Adipose tissue (tissue), 3 donors: Measurements from ENCODE around the gene CRYBA1. TPM values are rescaled to one million over a fixed set of nuclear protein-coding genes. Genes with fewer than 3 reads are reported as not detected.
"Not testable (repeated sequence)": the region's sequence is repeated elsewhere in the genome, so short reads cannot be mapped to it uniquely, and the experiment has no call there.

Experiments
- H3K27ac ChIP-seq: one replicate; pipeline ENCODE4 v1.5.1; 2013; ENCODE audit warnings: low read depth, low read length
- WGBS, 3 donors: extraction: QIAGEN DNeasy Blood & Tissue Kit; methylation state at CpG; one replicate each; pipeline ENCODE4 v1.1.7; 2013; 5-methylcytosine and 5-hydroxymethylcytosine counted together
- polyA plus RNA-seq, 3 donors: library from polyadenylated mRNA; stranded (reverse); fragments of 200-250 nt; gene quantifications; one replicate each; pipeline ENCODE4 v1.2.3, GENCODE V29; 2013
- donor health status: healthy with polysubstance abuse.
- donor health status: Bipolar disorder and iron deficiency.
- donor health status: healthy.

The CRYBA1 gene
- polyA plus RNA-seq, 3 donors: not detected

GRCh38 chr17:29256735-29257466, 10.2 kb downstream of the CRYBA1 start:
- WGBS, 3 donors: 53 to 64% (median 54%) methylated on average over 8 of the region's 8 CpGs
- H3K27ac ChIP-seq: no peak overlapping the region

- 55 to 81% (median 65%) methylated on average over 3 of the region's 3 CpGs for WGBS, 3 donors
- no peak overlapping the region for H3K27ac ChIP-seq
These were observed 11.1 kb downstream of the CRYBA1 start for GRCh38 chr17:29257756-29258155.

GRCh38 chr17:29263916-29264315, 17.3 kb downstream of the CRYBA1 start:
- no peak overlapping the region for H3K27ac ChIP-seq
- WGBS, 3 donors: 73 to 77% (median 76%) methylated on average over 5 of the region's 5 CpGs

DNA sequence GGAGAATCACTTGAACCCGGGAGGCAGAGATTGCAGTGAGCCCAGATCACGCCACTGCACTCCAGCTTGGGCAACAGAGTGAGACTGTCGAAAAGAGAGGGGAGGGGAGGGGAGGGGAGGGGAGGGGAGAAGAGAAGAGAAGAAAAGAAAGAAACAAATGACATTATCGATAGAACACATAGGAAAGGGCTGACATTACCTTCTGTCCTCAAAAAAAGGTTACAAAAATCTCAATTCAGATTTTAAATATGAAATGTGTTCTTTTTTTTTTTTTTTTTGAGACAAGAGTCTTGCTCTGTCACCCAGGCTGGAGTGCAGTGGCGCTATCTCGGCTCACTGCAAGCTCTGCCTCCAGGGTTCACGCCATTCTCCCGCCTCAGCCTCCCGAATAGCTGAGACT, 25.3 kb downstream of the CRYBA1 start:
- not testable (repeated sequence) for H3K27ac ChIP-seq
- WGBS, 3 donors: 87 to 95% (median 90%) methylated on average over 7 to 9 of the region's 9 CpGs

DNA sequence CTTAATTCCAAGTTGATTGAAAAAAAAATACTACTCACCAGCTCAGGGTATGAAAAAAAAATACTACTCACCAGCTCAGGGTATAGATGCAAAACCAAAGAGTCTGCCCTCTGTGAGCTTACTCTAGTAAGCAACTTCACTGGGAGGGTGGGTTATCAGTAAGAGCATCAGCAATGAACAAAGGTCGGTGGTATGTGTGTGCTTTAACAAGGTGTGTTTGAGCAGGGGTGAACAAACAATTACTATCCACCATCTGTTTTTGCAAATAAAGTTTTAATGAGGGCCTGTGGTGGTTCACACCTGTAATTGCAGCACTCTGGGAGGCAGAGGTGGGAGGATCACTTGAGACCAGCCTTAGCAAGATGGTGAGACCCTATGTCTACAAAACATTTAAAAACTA, 27.3 kb downstream of the CRYBA1 start:
- H3K27ac ChIP-seq: no peak overlapping the region
- 10 to 77% (median 65%) methylated on average over 1 of the region's 1 CpG for WGBS, 3 donors

GRCh38 chr17:29278692-29279091, 32.0 kb downstream of the CRYBA1 start:
- H3K27ac ChIP-seq: no peak overlapping the region

GRCh38 chr17:29279397-29280070, 32.9 kb downstream of the CRYBA1 start:
- H3K27ac ChIP-seq: no peak overlapping the region
- 88 to 94% (median 93%) methylated on average over 5 of the region's 5 CpGs for WGBS, 3 donors

DNA sequence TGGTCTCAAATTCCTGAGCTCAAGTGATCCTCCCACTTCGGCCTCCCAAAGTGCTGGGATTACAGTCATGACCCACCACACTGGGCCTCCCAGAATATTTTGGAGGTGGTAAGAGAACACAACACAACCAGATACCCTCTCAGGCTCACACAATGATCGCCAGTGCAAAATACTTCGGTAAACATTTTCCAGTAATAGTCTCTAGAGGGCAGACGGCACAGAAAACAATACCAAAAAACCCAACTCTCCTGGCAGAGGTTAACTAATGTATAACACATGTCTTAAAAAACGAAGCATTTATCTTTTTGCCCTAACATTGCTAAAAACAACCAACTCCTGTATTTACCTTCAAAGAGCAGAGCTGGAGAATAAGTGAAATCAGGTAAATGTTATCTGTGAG, 36.8 kb downstream of the CRYBA1 start:
- H3K27ac ChIP-seq: no peak overlapping the region
- 55 to 62% (median 57%) methylated on average over 5 of the region's 5 CpGs for WGBS, 3 donors

GRCh38 chr17:29283961-29284360, 37.3 kb downstream of the CRYBA1 start:
- H3K27ac ChIP-seq: no peak overlapping the region
- WGBS, 3 donors: 41 to 67% (median 57%) methylated on average over 2 of the region's 2 CpGs

DNA sequence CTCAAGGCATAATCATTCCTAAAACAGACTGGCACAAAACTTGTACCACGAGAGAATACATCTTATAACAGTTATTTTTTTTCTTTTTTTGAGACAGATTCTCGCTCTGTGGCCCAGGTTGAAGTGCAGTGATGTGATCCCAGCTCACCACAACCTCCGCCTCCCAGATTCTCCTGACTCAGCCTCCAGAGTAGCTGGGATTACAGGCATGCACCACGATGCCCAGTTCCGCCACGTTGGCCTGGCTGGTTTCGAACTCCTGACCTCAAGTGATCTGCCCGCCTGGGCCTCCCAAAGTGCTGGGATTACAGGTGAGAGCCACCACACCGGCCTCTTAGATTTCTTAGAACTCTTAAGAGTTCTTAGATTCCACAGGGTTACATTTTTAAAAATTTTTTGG, 43.2 kb downstream of the CRYBA1 start:
- WGBS, 3 donors: 86 to 88% (median 87%) methylated on average over 9 of the region's 9 CpGs
- no peak overlapping the region for H3K27ac ChIP-seq

GRCh38 chr17:29291163-29291752, 44.6 kb downstream of the CRYBA1 start:
- H3K27ac ChIP-seq: no peak overlapping the region
- WGBS, 3 donors: 3 to 14% (median 13%) methylated on average over 5 of the region's 5 CpGs

DNA sequence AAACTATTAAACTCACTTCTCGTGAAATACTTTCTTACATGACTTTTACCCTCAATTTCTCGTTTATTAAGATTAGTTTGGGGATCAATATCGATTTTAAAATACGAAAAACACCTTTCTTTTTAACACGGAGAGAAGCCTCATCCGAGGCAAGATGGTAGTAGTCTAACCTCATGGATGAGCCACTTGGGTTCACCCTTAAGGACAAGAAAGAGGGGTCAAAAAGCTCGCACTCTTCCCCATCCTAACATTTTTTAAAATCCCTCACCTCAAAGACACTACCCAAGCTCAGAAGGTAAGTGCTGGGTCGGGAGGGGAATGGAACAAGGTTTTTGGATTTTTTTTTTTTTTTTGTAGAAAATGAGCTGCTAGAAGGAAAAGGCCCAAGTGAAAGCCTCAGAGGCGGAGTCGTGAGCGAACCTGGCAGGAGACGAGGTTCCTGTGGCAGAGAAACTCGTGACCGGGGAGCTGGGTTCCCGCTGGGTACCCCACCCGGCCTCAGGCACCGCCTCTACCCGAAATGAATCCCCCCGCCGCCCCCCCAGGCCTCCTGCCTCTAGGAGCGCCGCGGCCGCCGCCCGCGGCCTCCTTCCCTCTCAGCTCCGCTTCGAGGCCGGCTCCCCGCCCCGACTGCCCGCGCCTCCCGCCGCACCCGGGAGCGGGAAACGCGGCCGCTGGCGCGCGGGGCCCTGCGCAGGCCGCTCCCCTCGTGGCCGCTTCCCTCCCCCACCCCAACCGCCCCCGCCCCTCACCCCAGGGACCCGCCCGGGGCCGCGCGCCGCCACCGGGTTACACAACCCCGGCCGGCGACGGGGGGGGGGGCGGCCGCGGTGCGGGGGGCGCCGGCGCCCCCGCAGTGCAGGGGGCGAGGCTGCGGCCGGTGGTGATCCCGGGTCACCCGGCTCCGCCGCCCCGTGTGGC, 45.7 kb downstream of the CRYBA1 start:
- WGBS, 3 donors: 0 to 1% (median 1%) methylated on average over 41 to 77 of the region's 77 CpGs
- H3K27ac ChIP-seq: peak overlapping the region; percentile 97

- 0 to 1% (median 1%) methylated on average over 38 to 54 of the region's 54 CpGs for WGBS, 3 donors
- peak overlapping the region; percentile 97 for H3K27ac ChIP-seq
These were observed 46.6 kb downstream of the CRYBA1 start for GRCh38 chr17:29292992-29293889.

DNA sequence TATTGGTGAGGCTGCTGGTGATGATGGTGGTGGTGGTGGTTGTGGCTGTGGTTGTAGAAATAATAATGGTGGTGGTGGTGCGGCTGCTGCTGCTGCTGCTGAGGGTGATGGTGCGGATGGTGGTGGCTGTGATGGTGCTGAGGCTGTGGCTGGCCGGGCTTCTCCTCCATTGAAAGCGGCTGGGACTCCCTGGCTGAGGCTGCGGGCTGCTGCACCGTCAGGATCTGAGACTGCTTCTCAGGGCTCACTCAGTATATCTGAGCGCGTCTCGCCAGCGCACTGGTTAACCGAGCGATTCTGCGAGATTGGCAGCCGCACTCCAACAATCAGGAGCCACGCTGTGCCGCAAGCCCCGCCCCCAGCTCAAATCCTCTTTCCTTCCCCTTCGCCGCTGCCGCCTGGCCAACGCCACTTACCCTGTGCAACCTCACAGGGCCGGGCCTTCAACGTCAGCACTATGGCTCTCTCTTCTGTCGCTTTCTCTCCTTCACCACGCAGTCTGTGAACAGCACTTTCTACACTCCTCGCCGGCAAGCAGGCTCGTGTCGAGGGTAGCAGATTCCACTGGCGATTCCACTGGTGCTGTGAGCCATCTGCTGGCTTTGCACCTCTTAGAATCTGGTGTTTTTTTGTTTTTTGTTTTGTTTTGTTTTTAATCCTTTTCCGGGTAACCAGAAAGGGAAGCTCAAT, 47.4 kb downstream of the CRYBA1 start, which contains the start of gene NUFIP2:
Gene NUFIP2, minus strand, starts transcription at position 259 of the 690 bp plus-strand sequence. Its CDS starts 89 bp downstream, at position 170.
- peak within 1 kb of the TSS; percentile 97 for H3K27ac ChIP-seq
- WGBS, 3 donors: 0 to 1% (median 0%) methylated on average over 27 to 31 of the region's 31 CpGs

DNA sequence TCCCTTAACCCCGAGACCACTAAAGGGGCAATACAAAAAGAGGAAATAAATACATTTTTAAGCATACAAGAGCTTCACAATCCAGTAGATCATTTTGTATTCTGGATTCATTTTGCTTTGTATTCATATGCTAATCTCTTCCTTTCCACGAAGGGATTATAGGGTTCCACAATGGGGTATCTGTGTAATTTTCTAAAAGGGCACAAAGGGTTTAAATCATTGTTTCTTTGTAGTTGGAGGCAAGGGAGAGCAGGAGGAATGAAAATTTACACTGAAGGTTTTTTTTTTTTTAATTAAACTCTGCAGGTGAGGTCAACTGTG, 47.9 kb downstream of the CRYBA1 start:
- WGBS, 3 donors: 0% methylated on average over 2 of the region's 2 CpGs
- H3K27ac ChIP-seq: no peak overlapping the region

- WGBS, 3 donors: 93 to 97% (median 95%) methylated on average over 3 of the region's 3 CpGs
- H3K27ac ChIP-seq: no peak overlapping the region
These were observed 48.8 kb downstream of the CRYBA1 start for GRCh38 chr17:29295420-29295819.

GRCh38 chr17:29299031-29299430, 52.4 kb downstream of the CRYBA1 start:
- no peak overlapping the region for H3K27ac ChIP-seq
- 84 to 91% (median 87%) methylated on average over 2 of the region's 2 CpGs for WGBS, 3 donors
